IPS-18a (cell line): ENCODE measurements around the gene NAP1L4.

Experiments
- H3K27ac ChIP-seq: one replicate; pipeline ENCODE4 v1.5.1; 2013; ENCODE audit warnings: low read length
- H3K27me3 ChIP-seq: one replicate; pipeline ENCODE4 v1.6.1; 2013; ENCODE audit warnings: mild to moderate bottlenecking, low read length; ENCODE audit not compliant: control insufficient read depth, insufficient read depth
- H3K36me3 ChIP-seq: one replicate; pipeline ENCODE4 v1.6.1; 2013; ENCODE audit warnings: low read depth, low read length; ENCODE audit not compliant: control insufficient read depth
- H3K4me1 ChIP-seq: one replicate; pipeline ENCODE4 v1.6.1; 2013; ENCODE audit warnings: low read depth, low read length; ENCODE audit not compliant: control insufficient read depth
- H3K4me3 ChIP-seq: one replicate; pipeline ENCODE4 v1.5.1; 2013; ENCODE audit warnings: low read length
- H3K9ac ChIP-seq: one replicate; pipeline ENCODE4 v1.6.1; 2013; ENCODE audit warnings: mild to moderate bottlenecking, low read length, moderate library complexity
- H3K9me3 ChIP-seq: one replicate; pipeline ENCODE4 v1.6.1; 2013; ENCODE audit warnings: low read depth, low read length; ENCODE audit not compliant: control insufficient read depth

Gene NAP1L4

GRCh38 chr11:2963761-2964160 is 28.4 kb downstream of the NAP1L4 start:
- H3K4me3 ChIP-seq: no peak overlapping the region
- no peak overlapping the region for H3K27ac ChIP-seq
- H3K36me3 ChIP-seq: peaks cover 84% of the 10 kb centered on the region
- H3K9me3 ChIP-seq: no peaks in the 10 kb centered on the region
- peaks cover 11% of the 10 kb centered on the region for H3K4me1 ChIP-seq
- no peak overlapping the region for H3K9ac ChIP-seq
- no peaks in the 10 kb centered on the region for H3K27me3 ChIP-seq

GRCh38 chr11:2963112-2963754 is 28.9 kb downstream of the NAP1L4 start:
- Histone ChIP-seq H3K4me1 (peaks cover 11% of the 10 kb centered on the region), H3K4me3 (no peak overlapping the region), H3K27ac (no peak overlapping the region), H3K27me3 (no peaks in the 10 kb centered on the region), H3K36me3 (peaks cover 84% of the 10 kb centered on the region), H3K9me3 (no peaks in the 10 kb centered on the region), H3K9ac (no peak overlapping the region)

- Histone ChIP-seq H3K27ac (no peak overlapping the region), H3K9ac (no peak overlapping the region), H3K27me3 (no peaks in the 10 kb centered on the region), H3K9me3 (no peaks in the 10 kb centered on the region), H3K36me3 (peaks cover 85% of the 10 kb centered on the region), H3K4me3 (no peak overlapping the region), H3K4me1 (peaks cover 11% of the 10 kb centered on the region)
Observed at GRCh38 chr11:2961080-2961479, 31.0 kb downstream of the NAP1L4 start.

- Histone ChIP-seq H3K27ac (no peak overlapping the region), H3K27me3 (no peaks in the 10 kb centered on the region), H3K9me3 (no peaks in the 10 kb centered on the region), H3K9ac (no peak overlapping the region), H3K4me1 (peaks cover 11% of the 10 kb centered on the region), H3K36me3 (peaks cover 85% of the 10 kb centered on the region), H3K4me3 (no peak overlapping the region)
Observed at GRCh38 chr11:2960139-2960538, 32.0 kb downstream of the NAP1L4 start.

GRCh38 chr11:2958251-2958650 is 33.9 kb downstream of the NAP1L4 start:
- Histone ChIP-seq H3K9me3 (no peaks in the 10 kb centered on the region), H3K36me3 (peaks cover 85% of the 10 kb centered on the region), H3K9ac (no peak overlapping the region), H3K27ac (no peak overlapping the region), H3K4me1 (peaks cover 11% of the 10 kb centered on the region), H3K27me3 (no peaks in the 10 kb centered on the region), H3K4me3 (no peak overlapping the region)

GRCh38 chr11:2955906-2956476 is 36.1 kb downstream of the NAP1L4 start:
- Histone ChIP-seq H3K27me3 (no peaks in the 10 kb centered on the region), H3K9me3 (no peaks in the 10 kb centered on the region), H3K4me1 (peaks cover 5% of the 10 kb centered on the region), H3K36me3 (peaks cover 99% of the 10 kb centered on the region), H3K4me3 (no peak overlapping the region), H3K9ac (no peak overlapping the region), H3K27ac (no peak overlapping the region)

- no peak overlapping the region for H3K27ac ChIP-seq
- H3K9me3 ChIP-seq: no peaks in the 10 kb centered on the region
- no peak overlapping the region for H3K9ac ChIP-seq
- H3K4me3 ChIP-seq: no peak overlapping the region
- no peaks in the 10 kb centered on the region for H3K27me3 ChIP-seq
- H3K4me1 ChIP-seq: no peaks in the 10 kb centered on the region
- peaks cover 99% of the 10 kb centered on the region for H3K36me3 ChIP-seq
Observed at GRCh38 chr11:2954263-2954662, 37.9 kb downstream of the NAP1L4 start.

GRCh38 chr11:2952290-2952689 is 39.8 kb downstream of the NAP1L4 start:
- Histone ChIP-seq H3K4me3 (no peak overlapping the region), H3K9ac (no peak overlapping the region), H3K9me3 (no peaks in the 10 kb centered on the region), H3K27ac (no peak overlapping the region), H3K4me1 (no peaks in the 10 kb centered on the region), H3K36me3 (peaks cover 99% of the 10 kb centered on the region), H3K27me3 (no peaks in the 10 kb centered on the region)

- Histone ChIP-seq H3K4me3 (no peak overlapping the region), H3K27ac (no peak overlapping the region)
Observed at GRCh38 chr11:2951231-2952110, 40.7 kb downstream of the NAP1L4 start.

GRCh38 chr11:2950825-2951224 is 41.3 kb downstream of the NAP1L4 start:
- Histone ChIP-seq H3K27me3 (no peaks in the 10 kb centered on the region), H3K9ac (no peak overlapping the region), H3K4me3 (no peak overlapping the region), H3K36me3 (peaks cover 84% of the 10 kb centered on the region), H3K9me3 (no peaks in the 10 kb centered on the region), H3K27ac (no peak overlapping the region), H3K4me1 (peaks cover 9% of the 10 kb centered on the region)

More at GRCh38 chr11:2951231-2952110, 40.7 kb downstream of the NAP1L4 start:
- H3K9ac ChIP-seq: no peak overlapping the region
- H3K4me1 ChIP-seq: peaks cover 3% of the 10 kb centered on the region
- peaks cover 91% of the 10 kb centered on the region for H3K36me3 ChIP-seq
- H3K27me3 ChIP-seq: no peaks in the 10 kb centered on the region
- H3K9me3 ChIP-seq: no peaks in the 10 kb centered on the region

GRCh38 chr11:2949920-2950319 is 42.2 kb downstream of the NAP1L4 start:
- no peak overlapping the region for H3K27ac ChIP-seq
- no peak overlapping the region for H3K9ac ChIP-seq
- H3K36me3 ChIP-seq: peaks cover 78% of the 10 kb centered on the region
- peaks cover 17% of the 10 kb centered on the region for H3K4me1 ChIP-seq
- H3K27me3 ChIP-seq: no peaks in the 10 kb centered on the region
- H3K9me3 ChIP-seq: no peaks in the 10 kb centered on the region
- H3K4me3 ChIP-seq: no peak overlapping the region
